ENCODE results near the gene DCST2. TPM values are rescaled to one million over a fixed set of nuclear protein-coding genes. Genes with fewer than 3 reads are reported as not detected.

The DCST2 gene
- total RNA-seq, 1 donor from 2014 or later: 0.51 TPM

GRCh38 chr1:155070721-155071569 is 37.4 kb upstream of the DCST2 start:
- DNase-seq (ENCODE audit: low spot score): no peak
- intact Hi-C loops (cut with DNase I): no loop called here

DNA sequence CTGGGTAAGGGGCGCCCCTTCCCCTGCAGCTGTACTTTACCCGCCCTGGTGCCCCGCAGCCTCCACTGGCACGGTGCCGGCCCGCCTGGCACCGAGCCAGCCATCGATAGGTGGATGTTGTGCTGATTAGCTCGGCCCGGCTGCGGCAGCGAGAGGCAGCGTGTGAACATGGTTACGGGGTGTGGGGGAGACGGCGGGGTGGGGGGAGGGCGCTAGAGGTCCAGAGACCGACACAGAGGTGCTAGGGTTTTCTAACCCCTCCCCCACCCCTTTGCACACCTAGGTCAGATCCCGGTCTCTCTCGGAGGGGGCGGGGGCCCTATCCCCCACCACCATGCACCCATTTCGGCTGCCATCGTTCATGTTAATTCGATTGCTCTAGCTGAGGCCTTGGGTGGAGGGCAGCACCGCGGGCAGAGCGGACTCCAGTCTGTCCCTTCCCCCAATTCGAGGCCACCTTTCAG is 36.6 kb upstream of the DCST2 start:
- intact Hi-C loops (cut with DNase I): no loop called here
- no peak for DNase-seq (ENCODE audit: low spot score)

DNA sequence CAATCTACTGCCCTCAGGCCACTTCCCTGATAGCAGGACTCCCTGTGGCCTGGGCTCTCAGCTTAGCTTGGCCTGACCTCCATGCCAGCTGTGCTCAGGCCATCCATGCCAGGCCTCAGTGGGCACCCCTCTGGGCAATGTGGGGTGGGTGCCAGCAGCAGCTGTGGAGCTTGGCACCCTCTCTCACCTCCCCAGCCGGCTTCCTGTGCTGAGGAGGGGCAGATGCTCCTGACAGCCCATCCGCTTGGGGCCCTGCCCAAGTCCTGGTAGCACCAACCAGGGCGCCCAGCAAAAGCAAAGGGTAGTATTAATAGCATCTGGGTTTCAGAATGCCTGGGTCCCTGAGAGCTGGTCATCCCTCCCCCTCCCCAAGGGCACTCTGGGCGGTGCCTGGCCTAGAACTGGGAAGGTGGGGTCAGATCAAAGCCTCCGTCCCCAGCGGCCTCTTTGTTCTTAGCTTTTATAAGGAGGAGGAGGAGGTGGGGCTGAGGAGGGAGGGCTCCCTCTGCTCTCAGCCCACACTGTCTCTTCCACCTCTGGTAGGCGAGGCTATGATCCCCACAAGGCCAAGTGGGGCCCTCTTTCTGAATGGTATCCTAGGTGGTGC is 36.1 kb upstream of the DCST2 start:
- intact Hi-C loops (cut with DNase I): no loop called here
- no peak for DNase-seq (ENCODE audit: low spot score)

GRCh38 chr1:155068599-155068998 is 35.0 kb upstream of the DCST2 start:
- intact Hi-C loops (cut with DNase I): no loop called here
- DNase-seq (ENCODE audit: low spot score): no peak

DNA sequence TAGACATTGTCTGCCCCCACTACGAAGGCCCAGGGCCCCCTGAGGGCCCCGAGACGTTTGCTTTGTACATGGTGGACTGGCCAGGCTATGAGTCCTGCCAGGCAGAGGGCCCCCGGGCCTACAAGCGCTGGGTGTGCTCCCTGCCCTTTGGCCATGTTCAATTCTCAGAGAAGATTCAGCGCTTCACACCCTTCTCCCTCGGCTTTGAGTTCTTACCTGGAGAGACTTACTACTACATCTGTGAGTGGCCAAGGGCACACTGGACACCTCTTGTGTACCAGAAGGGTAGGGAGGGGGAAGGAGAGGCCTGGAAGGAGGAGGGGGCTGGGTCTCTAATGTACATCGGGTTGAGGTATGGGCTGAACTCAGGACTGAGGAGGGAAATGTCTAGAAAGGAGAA is 33.2 kb upstream of the DCST2 start:
- intact Hi-C loops (cut with DNase I): no loop called here
- no peak for DNase-seq (ENCODE audit: low spot score)

DNA sequence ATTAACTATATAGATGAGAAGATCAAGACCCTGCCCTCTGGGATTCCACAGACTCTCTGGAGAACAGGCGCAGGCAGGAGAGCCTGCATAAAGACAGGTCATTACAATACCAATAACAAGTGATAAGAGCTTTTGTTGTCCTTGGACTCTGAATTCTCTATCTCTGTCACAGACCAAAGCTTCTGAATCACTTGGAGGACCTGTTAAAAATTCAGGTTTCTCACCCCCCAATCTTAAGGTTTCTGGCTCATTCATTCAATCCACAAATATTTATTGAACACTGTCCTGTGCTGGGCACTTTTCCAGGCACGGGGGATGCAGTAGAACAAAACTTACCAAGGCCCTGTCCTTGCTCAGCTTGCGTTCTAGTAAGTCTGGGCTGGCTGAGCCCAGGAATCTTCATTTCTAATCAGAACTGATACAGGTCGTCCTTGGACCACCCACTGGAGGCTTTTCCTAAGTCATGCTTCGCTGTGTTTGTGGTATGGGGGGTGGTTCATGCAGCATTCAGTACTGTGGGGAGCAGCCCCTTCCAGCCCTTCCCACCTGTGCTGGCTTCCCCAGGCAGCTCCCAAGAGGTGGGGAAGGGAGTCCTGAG is 31.4 kb upstream of the DCST2 start:
- intact Hi-C loops (cut with DNase I): loop anchor here (5.0 kb wide), 1 partner anchor 48 kb away; no protein-coding TSS in a partner anchor
- no peak for DNase-seq (ENCODE audit: low spot score)

DNA sequence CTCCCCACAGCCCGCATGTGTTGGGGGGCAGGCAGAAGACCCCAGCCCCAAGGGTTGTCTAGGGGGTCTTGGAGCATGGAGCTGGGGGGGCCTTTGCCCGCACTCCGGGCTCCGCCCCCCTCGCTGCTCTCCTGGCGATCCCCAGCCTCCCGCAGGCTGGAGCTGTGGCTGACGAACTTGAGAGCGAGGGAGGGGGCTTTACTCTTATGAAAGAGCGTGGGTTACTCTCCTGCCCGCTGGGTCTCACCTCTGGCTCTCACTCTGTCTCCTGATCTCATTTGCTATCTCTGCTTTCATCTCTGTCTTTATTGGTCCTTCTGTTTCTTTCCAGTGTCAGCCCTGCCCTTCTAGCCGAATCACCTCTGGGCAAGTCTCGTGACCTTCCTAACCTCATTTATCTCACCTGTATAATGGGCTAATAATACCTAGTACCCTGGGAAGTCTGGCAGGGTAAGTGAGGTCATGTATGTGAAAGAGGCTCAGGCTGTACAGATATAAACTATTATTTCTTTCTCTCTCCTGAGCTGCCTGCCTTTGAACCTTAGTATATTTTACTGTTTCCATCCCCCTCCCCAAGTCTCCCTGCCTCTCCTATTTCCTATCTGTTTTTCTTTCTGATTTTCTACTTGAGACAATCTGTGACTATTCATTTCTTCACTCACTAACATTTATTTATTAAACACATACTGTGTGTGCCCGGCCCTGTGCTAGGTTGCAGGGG is 30.7 kb upstream of the DCST2 start:
- intact Hi-C loops (cut with DNase I): loop anchor here (5.0 kb wide), 1 partner anchor 47 kb away; no protein-coding TSS in a partner anchor
- DNase-seq (ENCODE audit: low spot score): no peak

GRCh38 chr1:155063550-155064110 is 30.0 kb upstream of the DCST2 start, which contains the start of gene EFNA4:
TSS of gene EFNA4 (plus strand) at chr1:155063740. CDS start at chr1:155063824, 84 bp downstream.
- intact Hi-C loops (cut with DNase I): loop anchor here (1.0 to 5.0 kb wide), 2 partner anchors 21 to 46 kb away; no protein-coding TSS in a partner anchor
- peak; percentile 94 for DNase-seq (ENCODE audit: low spot score)

DNA sequence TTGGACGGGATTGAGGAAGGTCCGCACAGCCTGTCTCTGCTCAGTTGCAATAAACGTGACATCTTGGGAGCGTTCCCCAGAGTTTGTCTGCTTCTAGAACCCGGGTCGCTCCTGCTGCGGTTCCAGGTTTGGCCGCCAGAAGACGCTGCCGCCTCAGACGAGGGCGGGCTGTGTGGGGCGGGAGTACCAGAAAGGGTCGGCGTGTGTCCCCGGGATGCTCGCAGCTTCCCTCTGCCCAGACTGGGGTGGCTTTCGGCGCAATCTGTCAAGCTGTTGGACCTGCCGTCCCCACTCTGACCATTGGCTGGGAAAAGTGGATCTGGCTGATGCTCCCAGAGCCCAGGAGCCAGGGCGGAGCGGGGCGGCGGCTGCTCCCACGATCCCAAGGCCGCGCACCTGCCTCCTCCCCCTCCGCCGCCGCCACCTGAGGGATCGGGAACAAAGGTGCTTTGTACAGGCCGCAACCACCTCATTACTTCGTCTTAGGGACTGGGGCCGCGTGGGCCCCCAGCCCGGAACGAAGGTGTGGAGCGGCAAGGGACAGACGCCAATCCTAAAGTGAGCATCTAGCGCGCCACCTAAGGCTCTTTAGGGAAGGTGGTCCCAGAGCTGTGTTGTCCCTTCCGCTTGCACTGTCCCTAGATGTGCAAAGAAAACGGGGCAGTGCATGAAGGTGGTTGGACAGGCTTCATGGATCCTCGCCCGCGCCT is 29.3 kb upstream of the DCST2 start:
- intact Hi-C loops (cut with DNase I): loop anchor here (1.0 to 5.0 kb wide), 2 partner anchors 21 to 46 kb away; no protein-coding TSS in a partner anchor
- DNase-seq (ENCODE audit: low spot score): no peak

- intact Hi-C loops (cut with DNase I): loop anchor here (5.0 kb wide), 1 partner anchor 45 kb away; no protein-coding TSS in a partner anchor
- DNase-seq (ENCODE audit: low spot score): no peak
Observed at GRCh38 chr1:155062151-155062686, 28.6 kb upstream of the DCST2 start.

DNA sequence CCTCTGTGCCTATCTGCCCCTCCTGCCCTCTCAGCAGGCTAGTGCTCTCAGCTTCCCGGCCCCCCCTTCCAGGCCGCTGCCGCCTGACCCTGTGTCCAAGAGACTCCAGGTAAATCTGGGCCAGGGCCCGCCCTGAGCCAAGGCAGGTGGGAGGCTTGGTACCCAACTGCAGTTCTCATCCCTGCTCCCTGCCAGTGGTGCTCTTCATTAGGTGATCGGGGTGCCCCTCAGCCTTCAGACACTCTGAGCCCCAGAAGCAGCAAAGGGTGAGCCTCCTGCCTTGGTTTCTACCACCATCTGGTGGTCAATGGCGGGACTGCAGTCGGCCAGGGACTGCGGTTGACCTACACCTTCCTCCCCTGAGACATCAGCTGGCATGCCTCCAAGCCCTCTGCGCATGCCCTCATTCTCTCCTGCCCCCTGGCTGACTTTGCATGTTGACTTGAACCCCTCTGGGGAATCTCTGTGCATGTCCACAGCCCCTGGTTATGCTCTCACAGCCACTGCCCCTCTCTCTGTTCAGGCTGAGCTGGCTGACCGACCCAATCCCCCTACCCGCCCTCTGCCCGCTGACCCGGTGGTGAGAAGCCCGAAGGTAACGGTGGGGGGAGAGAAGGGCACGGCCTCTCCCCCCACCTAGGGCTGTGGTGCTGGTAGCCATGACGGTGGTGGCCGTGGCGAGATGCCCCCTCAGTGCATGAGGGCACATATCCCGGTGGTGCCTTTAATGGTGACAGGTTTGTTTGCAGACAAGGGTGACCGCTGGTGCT is 28.0 kb upstream of the DCST2 start:
- intact Hi-C loops (cut with DNase I): loop anchor here (2.0 to 5.0 kb wide), 2 partner anchors 15 to 44 kb away; no protein-coding TSS in a partner anchor
- peak; percentile 92 for DNase-seq (ENCODE audit: low spot score)

- no peak for DNase-seq (ENCODE audit: low spot score)
Observed at GRCh38 chr1:155060736-155061135, 27.2 kb upstream of the DCST2 start.

DNA sequence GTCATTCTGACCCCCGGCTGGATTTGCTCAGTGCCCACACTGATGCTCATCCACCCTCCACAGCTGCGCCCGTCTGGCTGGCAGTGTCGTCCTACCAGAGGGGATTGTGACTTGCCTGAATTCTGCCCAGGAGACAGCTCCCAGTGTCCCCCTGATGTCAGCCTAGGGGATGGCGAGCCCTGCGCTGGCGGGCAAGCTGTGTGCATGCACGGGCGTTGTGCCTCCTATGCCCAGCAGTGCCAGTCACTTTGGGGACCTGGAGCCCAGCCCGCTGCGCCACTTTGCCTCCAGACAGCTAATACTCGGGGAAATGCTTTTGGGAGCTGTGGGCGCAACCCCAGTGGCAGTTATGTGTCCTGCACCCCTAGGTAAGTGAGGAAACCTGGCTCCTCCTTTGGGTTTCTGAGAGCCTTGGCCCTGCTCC is 24.2 kb upstream of the DCST2 start:
- intact Hi-C loops (cut with DNase I): no loop called here
- DNase-seq (ENCODE audit: low spot score): no peak

More at GRCh38 chr1:155060736-155061135, 27.2 kb upstream of the DCST2 start:
- intact Hi-C loops (cut with DNase I): loop anchor here (2.0 to 5.0 kb wide), 2 partner anchors 14 to 43 kb away; no protein-coding TSS in a partner anchor

GRCh38 chr1:155057104-155057503 is 23.5 kb upstream of the DCST2 start:
- DNase-seq (ENCODE audit: low spot score): no peak
- intact Hi-C loops (cut with DNase I): no loop called here

DNA sequence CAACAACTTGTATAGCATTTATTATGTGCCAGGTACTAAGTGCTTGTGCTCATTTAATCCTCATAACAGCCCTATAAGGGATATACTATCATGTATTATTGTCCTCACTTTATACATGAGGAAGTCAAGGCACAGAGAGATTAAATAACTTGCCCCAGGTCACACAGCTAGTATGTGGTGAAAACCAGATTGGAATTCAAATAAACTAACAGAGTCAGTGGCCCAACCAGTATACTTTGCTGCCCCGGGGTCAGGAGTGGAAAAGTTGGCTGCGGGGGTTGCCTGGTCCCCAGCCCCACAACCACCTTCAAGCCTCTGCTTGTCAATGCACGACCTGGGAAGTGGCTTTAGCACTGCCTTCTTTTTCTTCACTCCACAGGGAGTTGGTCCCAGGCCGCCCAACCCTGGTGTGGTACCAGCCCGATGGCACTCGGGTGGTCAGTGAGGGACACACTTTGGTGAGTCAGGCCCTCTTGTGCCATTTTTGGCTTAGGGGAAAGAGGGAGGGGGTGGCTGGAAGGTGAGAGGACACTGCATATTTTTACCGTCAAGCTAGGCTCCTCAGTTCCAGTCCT is 20.0 kb upstream of the DCST2 start:
- DNase-seq (ENCODE audit: low spot score): no peak
- intact Hi-C loops (cut with DNase I): loop anchor here (5.0 kb wide), 1 partner anchor 84 kb away; the partner anchor contains the start of gene SLC50A1

DNA sequence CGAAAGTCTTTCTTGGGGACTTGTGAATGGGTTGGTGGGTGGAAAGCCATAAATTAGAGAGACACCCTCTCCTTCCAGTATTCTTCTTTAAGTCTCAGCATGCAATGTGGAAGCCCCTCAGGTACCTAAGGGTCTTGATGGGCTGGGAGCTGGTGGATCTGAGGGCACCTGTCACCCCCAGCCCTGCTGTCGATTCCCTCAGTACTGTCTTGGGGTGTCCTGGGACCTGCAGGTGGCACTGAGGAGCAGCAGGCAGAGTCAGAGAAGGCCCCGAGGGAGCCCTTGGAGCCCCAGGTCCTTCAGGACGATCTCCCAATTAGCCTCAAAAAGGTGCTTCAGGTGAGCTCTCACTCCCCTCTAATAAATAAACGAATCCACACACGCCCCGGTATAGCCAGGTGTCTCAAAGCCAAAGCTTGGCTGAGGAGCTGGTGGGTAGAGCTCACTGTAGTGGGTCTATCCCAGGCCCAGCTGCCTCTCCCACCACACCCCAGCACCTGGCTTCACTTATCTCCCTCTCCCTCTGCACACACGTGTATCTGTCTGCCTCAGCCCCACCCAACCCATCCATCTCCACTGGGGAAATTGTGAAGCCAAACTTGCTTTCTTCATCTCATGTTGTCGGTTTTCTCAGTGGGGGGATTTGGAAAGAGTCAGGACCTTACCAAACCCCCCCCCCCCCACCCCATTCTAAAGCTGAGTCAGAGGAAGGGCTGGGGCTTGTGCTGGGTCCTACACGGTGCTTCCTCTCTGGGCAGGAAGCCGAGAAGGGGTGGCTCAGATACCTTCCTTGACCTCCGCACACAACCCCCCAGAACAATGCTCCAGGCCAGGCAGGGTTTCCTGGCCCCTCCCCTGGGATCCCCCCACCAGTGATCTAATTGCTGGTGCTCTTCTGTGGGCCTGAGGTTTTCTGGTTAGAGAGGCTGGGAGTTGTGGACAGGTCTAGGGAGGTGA is 19.1 kb upstream of the DCST2 start:
- intact Hi-C loops (cut with DNase I): loop anchor here (5.0 kb wide), 1 partner anchor 85 kb away; the partner anchor contains the start of gene SLC50A1
- DNase-seq (ENCODE audit: low spot score): peak; percentile 83

Data from cardiac septum (tissue), 1 donor.